Sigmoid colon (tissue), 4 donors: Measurements from ENCODE around the gene GDF9.

Source experiments
- CTCF ChIP-seq, 4 experiments: fragments of 450-650 bp in 3 of 4; fragments of 200-600 bp in 1 of 4; IDR thresholded peaks; one replicate each; pipeline ENCODE4 v1.5.1; 2016 to 2019; ENCODE audit warnings: antibody characterized with exemption in 4 of 4, mild to moderate bottlenecking in 3 of 4, moderate library complexity in 2 of 4
- EP300 ChIP-seq, 4 donors: sonication (generic); formaldehyde crosslinking; IDR thresholded peaks; one replicate each; pipeline ENCODE4 v1.6.1; 2017; ENCODE audit warnings: antibody characterized with exemption in 4 of 4
- POLR2A ChIP-seq, 2 donors: fragments of 450-650 bp; IDR thresholded peaks; one replicate each; pipeline ENCODE4 v1.6.1; 2016; ENCODE audit warnings: antibody characterized with exemption in 2 of 2, mild to moderate bottlenecking in 2 of 2, moderate library complexity in 2 of 2
- POLR2AphosphoS5 ChIP-seq, 4 donors: sonication (generic); formaldehyde crosslinking; IDR thresholded peaks; one replicate each; pipeline ENCODE4 v1.6.1; 2017; ENCODE audit warnings: antibody characterized with exemption in 4 of 4

GRCh38 chr5:132872788-132873118 is 6.5 kb upstream of the GDF9 start:
- TF ChIP-seq CTCF (IDR thresholded peaks at IDR 0.05): no peak
- TF ChIP-seq POLR2A (IDR thresholded peaks at IDR 0.05): no peak
- no peak for TF ChIP-seq POLR2AphosphoS5 (IDR thresholded peaks at IDR 0.05)
- TF ChIP-seq EP300 (IDR thresholded peaks at IDR 0.05): no peak
